GM13977 (cell line): ENCODE results near the gene NET1.

Experiments
- DNase-seq: peaks from one replicate; pipeline ENCODE4 v3.0.0; 2012; ENCODE audit warnings: low spot score
- in situ Hi-C: fragments of 300-500 bp; cut with MboI; formaldehyde crosslinking; loops from one replicate; pipeline ENCODE4 v1.12.0; 2022; ENCODE audit warnings: low sequenced_read_pairs, low pct_unique_long_range_greater_than_20kb, mixed read lengths, inconsistent platforms; ENCODE audit not compliant: unreplicated experiment
- TF ChIP-seq, protein P1 (sequence below): IDR thresholded peaks from 2 replicates; pipeline ENCODE4 v1.5.1; 2012; ENCODE audit warnings: mild to moderate bottlenecking, control low read depth; ENCODE audit not compliant: insufficient read depth; ENCODE audit errors: extremely low read depth, missing control alignments

NET1 gene

DNA sequence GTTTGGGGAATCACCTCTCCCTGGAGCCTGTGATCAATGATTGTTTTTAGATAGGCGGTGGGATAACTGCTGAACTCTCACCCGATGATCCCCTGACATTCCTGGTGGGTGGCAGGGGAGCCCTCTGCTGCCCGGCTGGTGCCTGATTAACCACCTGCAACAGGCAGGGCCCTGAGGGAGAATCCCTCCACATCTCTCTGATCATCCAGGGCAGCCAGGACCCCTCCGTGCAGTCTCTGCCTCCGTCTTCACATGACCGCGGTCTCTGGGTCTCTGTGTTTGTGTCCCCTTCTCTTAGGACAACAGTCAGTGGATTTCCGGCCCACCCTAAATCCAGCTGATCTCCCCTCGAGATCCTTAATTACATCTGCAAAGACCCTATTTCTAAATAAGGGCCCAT lies 69.7 kb downstream of the NET1 start:
- no peak for DNase-seq
- TF ChIP-seq, protein P1, sequence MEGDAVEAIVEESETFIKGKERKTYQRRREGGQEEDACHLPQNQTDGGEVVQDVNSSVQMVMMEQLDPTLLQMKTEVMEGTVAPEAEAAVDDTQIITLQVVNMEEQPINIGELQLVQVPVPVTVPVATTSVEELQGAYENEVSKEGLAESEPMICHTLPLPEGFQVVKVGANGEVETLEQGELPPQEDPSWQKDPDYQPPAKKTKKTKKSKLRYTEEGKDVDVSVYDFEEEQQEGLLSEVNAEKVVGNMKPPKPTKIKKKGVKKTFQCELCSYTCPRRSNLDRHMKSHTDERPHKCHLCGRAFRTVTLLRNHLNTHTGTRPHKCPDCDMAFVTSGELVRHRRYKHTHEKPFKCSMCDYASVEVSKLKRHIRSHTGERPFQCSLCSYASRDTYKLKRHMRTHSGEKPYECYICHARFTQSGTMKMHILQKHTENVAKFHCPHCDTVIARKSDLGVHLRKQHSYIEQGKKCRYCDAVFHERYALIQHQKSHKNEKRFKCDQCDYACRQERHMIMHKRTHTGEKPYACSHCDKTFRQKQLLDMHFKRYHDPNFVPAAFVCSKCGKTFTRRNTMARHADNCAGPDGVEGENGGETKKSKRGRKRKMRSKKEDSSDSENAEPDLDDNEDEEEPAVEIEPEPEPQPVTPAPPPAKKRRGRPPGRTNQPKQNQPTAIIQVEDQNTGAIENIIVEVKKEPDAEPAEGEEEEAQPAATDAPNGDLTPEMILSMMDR, result no peak
- in situ Hi-C loops, result no loop called here

DNA sequence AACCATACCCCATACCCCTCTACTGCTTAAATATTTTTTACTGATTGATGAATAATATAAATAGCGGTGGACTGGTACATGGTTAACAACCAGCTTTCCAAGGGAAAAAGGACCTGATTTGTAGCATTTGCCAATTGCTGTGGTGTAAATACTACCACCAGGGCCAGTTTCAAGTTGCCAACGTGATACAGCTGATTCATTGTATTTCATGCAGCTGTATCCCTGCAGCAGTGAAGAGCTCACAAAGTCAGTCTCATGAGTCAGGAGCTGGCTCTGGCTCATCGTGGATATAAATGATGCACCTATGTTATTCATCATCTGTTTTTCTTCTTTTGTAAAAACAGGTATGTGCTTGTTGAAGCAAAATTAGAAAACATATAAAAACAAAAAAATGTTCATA lies 71.8 kb downstream of the NET1 start:
- TF ChIP-seq, protein P1, result no peak
- DNase-seq, result no peak
- in situ Hi-C loops, result no loop called here

DNA sequence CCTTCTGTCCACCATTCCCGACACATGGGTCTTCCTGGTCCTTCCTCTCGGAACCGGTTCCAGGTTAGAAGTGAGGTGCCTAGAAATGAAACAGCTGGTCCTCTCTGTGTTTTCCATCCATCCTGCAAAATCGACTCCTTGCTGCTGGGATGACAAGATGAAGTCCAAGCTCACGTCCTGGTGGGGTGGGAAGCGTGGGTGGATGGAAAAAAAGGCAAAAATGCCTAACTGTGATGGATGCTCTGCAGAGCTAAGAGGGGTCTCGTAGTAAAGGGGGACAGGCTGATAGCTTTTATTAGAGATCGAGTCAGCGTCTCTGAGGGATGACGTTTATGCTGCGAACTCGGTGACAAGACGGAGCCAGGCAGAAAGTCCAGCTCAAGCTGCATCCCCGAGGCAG lies 72.9 kb downstream of the NET1 start:
- in situ Hi-C loops, result no loop called here
- no peak for DNase-seq
- TF ChIP-seq, protein P1, result no peak

DNA sequence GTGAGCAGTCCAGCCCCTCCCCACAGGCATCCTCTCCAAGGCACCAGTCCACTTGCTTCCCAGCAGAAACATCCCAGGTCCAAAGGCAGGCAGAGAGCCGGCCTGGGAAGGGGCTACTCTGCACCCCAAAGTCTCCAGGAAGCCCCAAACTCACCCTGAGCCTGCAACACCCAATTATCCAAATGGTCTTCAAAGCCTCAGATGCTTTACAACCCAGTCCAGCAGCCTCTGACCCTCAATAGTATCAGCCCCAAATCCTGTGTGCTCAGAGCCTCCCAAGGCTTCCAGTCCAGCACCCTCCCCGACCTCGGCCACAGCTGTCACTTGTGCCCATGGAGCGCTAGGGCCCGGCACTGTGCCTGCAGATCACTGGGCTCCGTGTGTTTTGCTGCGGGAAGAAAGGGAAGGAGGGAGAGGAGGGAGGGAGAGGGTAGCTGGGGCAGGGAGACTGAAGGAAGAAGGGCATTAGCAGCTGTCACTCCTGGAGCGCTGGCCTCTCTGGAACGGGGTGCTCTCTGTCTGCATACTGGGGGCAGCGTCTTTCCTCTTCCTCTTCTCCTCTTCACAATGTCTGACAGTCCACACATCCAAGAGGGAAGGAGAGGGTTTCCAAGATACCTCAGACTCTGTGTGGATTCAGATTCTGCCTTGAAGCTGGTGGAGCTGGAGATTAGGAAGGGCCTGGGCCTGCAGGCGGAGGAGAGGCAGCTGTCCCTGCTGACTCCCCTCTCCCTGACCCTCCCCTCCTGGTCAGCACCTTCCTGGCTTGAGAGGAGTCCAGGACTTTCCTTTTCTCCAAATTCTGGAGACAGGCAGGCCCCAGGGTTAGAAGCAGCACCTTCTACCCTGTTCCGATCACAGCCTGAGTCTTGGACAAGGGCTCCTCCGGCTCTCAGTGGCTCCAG lies 73.8 kb downstream of the NET1 start:
- in situ Hi-C loops, result no loop called here
- TF ChIP-seq, protein P1, result no peak
- no peak for DNase-seq

DNA sequence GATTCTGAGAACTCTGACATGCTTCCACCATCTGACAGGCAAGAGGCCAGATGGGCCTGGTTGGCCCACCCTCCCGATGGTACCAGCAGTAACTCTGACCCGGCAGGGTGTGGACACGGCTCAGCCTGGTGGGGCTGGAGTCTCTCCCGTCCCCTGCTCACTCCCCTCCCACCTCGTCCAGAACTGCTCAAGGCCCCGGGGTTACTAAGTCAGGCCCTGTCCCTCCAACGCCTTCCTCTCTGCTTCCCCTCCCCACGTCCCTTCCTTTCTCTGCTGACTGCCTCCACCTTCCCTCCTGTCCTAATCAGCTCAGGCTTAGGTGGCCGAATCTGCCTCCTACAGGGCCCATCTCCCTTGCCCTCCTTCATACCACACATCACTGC lies 74.5 kb downstream of the NET1 start:
- TF ChIP-seq, protein P1, result no peak
- in situ Hi-C loops, result no loop called here
- no peak for DNase-seq

DNA sequence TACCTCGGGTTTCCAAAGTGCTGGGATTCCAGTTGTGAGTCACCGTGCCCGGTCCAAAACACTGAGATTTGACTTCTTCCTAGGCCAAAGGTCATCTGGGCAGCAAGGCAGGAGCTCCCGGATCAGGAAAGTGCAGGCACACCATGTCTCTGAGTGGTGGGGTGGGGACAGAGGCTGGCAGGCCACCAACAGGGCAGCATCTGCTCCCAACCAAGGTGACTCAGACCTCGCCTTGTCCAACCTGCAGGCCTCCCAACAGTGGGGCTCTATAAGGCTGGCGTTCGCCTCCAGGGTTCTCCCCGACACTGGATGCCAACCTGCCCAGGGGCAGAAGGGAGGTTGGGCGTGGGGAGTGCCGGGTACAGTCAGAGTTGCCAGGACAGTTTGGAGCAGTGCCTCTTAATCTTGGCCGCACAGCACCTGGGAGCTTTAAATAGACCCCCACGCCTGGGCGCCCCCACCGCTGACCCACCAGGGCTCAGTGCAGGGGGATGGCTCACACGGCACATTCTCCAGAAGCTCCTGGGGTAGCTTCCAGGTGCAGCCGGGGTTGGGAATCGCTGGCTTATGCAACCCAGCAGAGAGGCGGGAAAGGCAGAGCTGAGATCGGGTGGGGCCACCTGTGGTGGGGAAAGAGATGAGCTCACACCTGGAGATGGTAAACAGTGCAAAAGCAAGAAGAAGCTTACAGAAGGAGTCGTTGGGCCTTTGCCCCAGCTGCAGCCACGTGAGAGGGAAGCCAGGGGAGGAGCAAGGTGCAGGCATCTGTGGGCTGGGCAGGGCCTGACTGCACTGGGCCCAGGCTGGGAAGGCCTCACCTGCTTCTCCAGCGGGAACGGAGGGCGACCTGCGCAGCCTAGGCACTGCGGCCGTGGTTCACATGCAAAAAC lies 76.2 kb downstream of the NET1 start:
- in situ Hi-C loops, result no loop called here
- TF ChIP-seq, protein P1, result no peak
- no peak for DNase-seq
